Ishikawa (cell line): ENCODE data around the gene SLC5A10.

Experiments used
- CEBPB ChIP-seq: IDR thresholded peaks from 2 replicates; pipeline ENCODE4 v1.6.1; 2012
- CREB1 ChIP-seq: IDR thresholded peaks from 2 replicates; pipeline ENCODE4 v1.6.1; 2012; ENCODE audit warnings: low read depth
- EGR1 ChIP-seq: IDR thresholded peaks from 2 replicates; pipeline ENCODE4 v1.6.1; 2012
- EP300 ChIP-seq: IDR thresholded peaks from 2 replicates; pipeline ENCODE4 v1.6.1; 2012; ENCODE audit warnings: borderline replicate concordance
- FOXM1 ChIP-seq: IDR thresholded peaks from 2 replicates; pipeline ENCODE4 v1.6.1; 2012; ENCODE audit warnings: low read depth, borderline replicate concordance
- MAX ChIP-seq: IDR thresholded peaks from 2 replicates; pipeline ENCODE4 v1.6.1; 2012
- NFIC ChIP-seq: IDR thresholded peaks from 2 replicates; pipeline ENCODE4 v1.6.1; 2012
- RAD21 ChIP-seq: IDR thresholded peaks from 2 replicates; pipeline ENCODE4 v1.6.1; 2012; ENCODE audit warnings: low read depth
- REST ChIP-seq: IDR thresholded peaks from 2 replicates; pipeline ENCODE4 v1.6.1; 2012; ENCODE audit warnings: low read depth, mild to moderate bottlenecking
- TAF1 ChIP-seq: IDR thresholded peaks from 2 replicates; pipeline ENCODE4 v1.6.1; 2012; ENCODE audit warnings: low read depth, mild to moderate bottlenecking
- TCF12 ChIP-seq: IDR thresholded peaks from 2 replicates; pipeline ENCODE4 v1.6.1; 2012; ENCODE audit warnings: low read depth
- TEAD4 ChIP-seq: IDR thresholded peaks from 2 replicates; pipeline ENCODE4 v1.6.1; 2012
- USF1 ChIP-seq: IDR thresholded peaks from 2 replicates; pipeline ENCODE4 v1.6.1; 2012
- YY1 ChIP-seq: IDR thresholded peaks from 2 replicates; pipeline ENCODE4 v1.6.1; 2012; ENCODE audit warnings: low read depth
- ZBTB7A ChIP-seq: IDR thresholded peaks from 2 replicates; pipeline ENCODE4 v1.6.1; 2012; ENCODE audit warnings: low read depth

SLC5A10 gene

GRCh38 chr17:18995220-18995619 lies 43.3 kb downstream of the SLC5A10 start:
- no peak for TF ChIP-seq MAX
- TF ChIP-seq TCF12 = no peak
- TF ChIP-seq CEBPB = no peak
- no peak for TF ChIP-seq REST
- TF ChIP-seq CREB1 = no peak
- no peak for TF ChIP-seq EP300
- no peak for TF ChIP-seq RAD21
- no peak for TF ChIP-seq YY1
- TF ChIP-seq TAF1 = no peak
- TF ChIP-seq ZBTB7A = no peak
- TF ChIP-seq FOXM1 = no peak
- no peak for TF ChIP-seq NFIC
- no peak for TF ChIP-seq TEAD4
- TF ChIP-seq USF1 = no peak
- TF ChIP-seq EGR1 = no peak

GRCh38 chr17:18996458-18996857 lies 44.5 kb downstream of the SLC5A10 start:
- TF ChIP-seq RAD21 = no peak
- no peak for TF ChIP-seq USF1
- no peak for TF ChIP-seq TEAD4
- TF ChIP-seq TAF1 = no peak
- TF ChIP-seq EGR1 = no peak
- TF ChIP-seq ZBTB7A = no peak
- no peak for TF ChIP-seq TCF12
- TF ChIP-seq NFIC = no peak
- no peak for TF ChIP-seq CEBPB
- TF ChIP-seq MAX = no peak

GRCh38 chr17:18997650-18998196 lies 45.8 kb downstream of the SLC5A10 start:
- no peak for TF ChIP-seq REST
- no peak for TF ChIP-seq TAF1
- TF ChIP-seq RAD21 = no peak

- no peak for TF ChIP-seq TAF1
- no peak for TF ChIP-seq RAD21
- TF ChIP-seq FOXM1 = no peak
- no peak for TF ChIP-seq USF1
- TF ChIP-seq EP300 = no peak
- TF ChIP-seq NFIC = no peak
- no peak for TF ChIP-seq TEAD4
- TF ChIP-seq YY1 = no peak
- TF ChIP-seq ZBTB7A = no peak
- TF ChIP-seq TCF12 = no peak
- no peak for TF ChIP-seq EGR1
- TF ChIP-seq CREB1 = no peak
- no peak for TF ChIP-seq MAX
- no peak for TF ChIP-seq CEBPB
- no peak for TF ChIP-seq REST
Measured at GRCh38 chr17:18999394-18999793, 47.4 kb downstream of the SLC5A10 start.
